H9 (cell line): ENCODE measurements around the gene AGBL3. TPM values are rescaled to one million over a fixed set of nuclear protein-coding genes. Genes with fewer than 3 reads are reported as not detected.

Source experiments
- DNase-seq: peaks from one replicate; pipeline ENCODE4 v3.0.0-alpha.2; 2017
- H2AFZ ChIP-seq: one replicate; pipeline ENCODE4 v1.6.1; 2013; ENCODE audit warnings: mild to moderate bottlenecking, low read length, control low read depth, moderate library complexity
- H2AK5ac ChIP-seq: 2 replicates; pipeline ENCODE4 v1.6.1; 2013; ENCODE audit warnings: low read length, control low read depth, mixed read lengths; ENCODE audit not compliant: insufficient read length
- H2BK120ac ChIP-seq: one replicate; pipeline ENCODE4 v1.6.1; 2013; ENCODE audit warnings: low read depth, mild to moderate bottlenecking, low read length, control low read depth, inconsistent platforms; ENCODE audit not compliant: poor library complexity, severe bottlenecking
- H2BK12ac ChIP-seq: 2 replicates; pipeline ENCODE4 v1.6.1; 2013; ENCODE audit warnings: low read length, control low read depth, mixed read lengths, low read depth; ENCODE audit not compliant: insufficient read length
- H2BK15ac ChIP-seq: 2 replicates; pipeline ENCODE4 v1.6.1; 2013; ENCODE audit warnings: low read depth, low read length, control low read depth
- H2BK20ac ChIP-seq: one replicate; pipeline ENCODE4 v1.6.1; 2013; ENCODE audit warnings: low read depth, mild to moderate bottlenecking, low read length, control low read depth, inconsistent platforms; ENCODE audit not compliant: poor library complexity, severe bottlenecking
- H2BK5ac ChIP-seq: 2 replicates; pipeline ENCODE4 v1.6.1; 2013; ENCODE audit warnings: low read length, control low read depth, mixed read lengths; ENCODE audit not compliant: insufficient read length
- H3K14ac ChIP-seq: 2 replicates; pipeline ENCODE4 v1.6.1; 2013; ENCODE audit warnings: low read length, control low read depth; ENCODE audit not compliant: insufficient read depth
- H3K18ac ChIP-seq: 2 replicates; pipeline ENCODE4 v1.6.1; 2013; ENCODE audit warnings: low read depth, mild to moderate bottlenecking, mixed read lengths, low read length, control low read depth; ENCODE audit not compliant: insufficient read length
- H3K23ac ChIP-seq: 2 replicates; pipeline ENCODE4 v1.6.1; 2013; ENCODE audit warnings: low read length, control low read depth, mixed read lengths, low read depth; ENCODE audit not compliant: insufficient read length
- H3K23me2 ChIP-seq: 2 replicates; pipeline ENCODE4 v1.6.1; 2013; ENCODE audit warnings: low read depth, mild to moderate bottlenecking, mixed read lengths, low read length, control low read depth; ENCODE audit not compliant: insufficient read length, poor library complexity, severe bottlenecking
- H3K27ac ChIP-seq: 2 replicates; pipeline ENCODE4 v1.5.1; 2013; ENCODE audit warnings: low read length, control low read depth, mixed read lengths, low read depth; ENCODE audit not compliant: insufficient read length
- H3K27me3 ChIP-seq: 2 replicates; pipeline ENCODE4 v1.6.1; 2013; ENCODE audit warnings: low read length, control low read depth, inconsistent platforms; ENCODE audit not compliant: insufficient read depth
- H3K4ac ChIP-seq: 2 replicates; pipeline ENCODE4 v1.6.1; 2013; ENCODE audit warnings: low read depth, mild to moderate bottlenecking, control low read depth, inconsistent platforms, low read length, moderate library complexity
- H3K4me1 ChIP-seq: 2 replicates; pipeline ENCODE4 v1.6.1; 2013; ENCODE audit warnings: low read length, control low read depth, inconsistent platforms; ENCODE audit not compliant: insufficient read depth
- H3K4me2 ChIP-seq: 2 replicates; pipeline ENCODE4 v1.6.1; 2013; ENCODE audit warnings: low read length, control low read depth, mixed read lengths; ENCODE audit not compliant: insufficient read length, insufficient read depth
- H3K56ac ChIP-seq: 2 replicates; pipeline ENCODE4 v1.6.1; 2013; ENCODE audit warnings: low read depth, mild to moderate bottlenecking, mixed read lengths, low read length, control low read depth; ENCODE audit not compliant: insufficient read length
- H3K79me1 ChIP-seq: 2 replicates; pipeline ENCODE4 v1.6.1; 2013; ENCODE audit warnings: low read depth, mild to moderate bottlenecking, moderate library complexity, low read length, control low read depth, inconsistent platforms; ENCODE audit not compliant: insufficient read depth, poor library complexity, severe bottlenecking
- H3K79me2 ChIP-seq: 2 replicates; pipeline ENCODE4 v1.6.1; 2013; ENCODE audit warnings: low read length, control low read depth, inconsistent platforms; ENCODE audit not compliant: insufficient read depth
- H3K9ac ChIP-seq: 2 replicates; pipeline ENCODE4 v1.6.1; 2013; ENCODE audit warnings: low read length, control low read depth, mixed read lengths; ENCODE audit not compliant: insufficient read length; ENCODE audit errors: extremely low read depth
- H3K9me3 ChIP-seq: one replicate; pipeline ENCODE4 v1.6.1; 2013; ENCODE audit warnings: low read depth, low read length, inconsistent platforms; ENCODE audit not compliant: control insufficient read depth
- H3T11ph ChIP-seq: one replicate; pipeline ENCODE4 v1.6.1; 2013; ENCODE audit warnings: mild to moderate bottlenecking, low read length, control low read depth, inconsistent platforms
- H4K20me1 ChIP-seq: one replicate; pipeline ENCODE4 v1.6.1; 2013; ENCODE audit not compliant: control insufficient read depth, insufficient read length, insufficient read depth
- H4K5ac ChIP-seq: 2 replicates; pipeline ENCODE4 v1.6.1; 2013; ENCODE audit warnings: low read depth, mild to moderate bottlenecking, mixed read lengths, low read length, control low read depth; ENCODE audit not compliant: insufficient read length
- H4K8ac ChIP-seq: replicated peaks from 2 replicates; pipeline ENCODE4 v1.6.1; 2013; ENCODE audit warnings: low read length, control low read depth, mixed read lengths, low read depth; ENCODE audit not compliant: insufficient read length
- H4K91ac ChIP-seq: 2 replicates; pipeline ENCODE4 v1.6.1; 2013; ENCODE audit warnings: low read depth, mild to moderate bottlenecking, moderate library complexity, mixed read lengths, low read length, control low read depth; ENCODE audit not compliant: insufficient read length
- H3K27ac Mint-ChIP-seq, 3 experiments: 2 replicates in 2 of 3; 3 replicates in 1 of 3; pipeline ENCODE4 v1.8.0; 2020 to 2021; ENCODE audit warnings: mixed read lengths in 3 of 3, mild to moderate bottlenecking in 1 of 3, moderate library complexity in 1 of 3
- H3K27me3 Mint-ChIP-seq: 2 replicates; pipeline ENCODE4 v1.8.0; 2021; ENCODE audit warnings: low read depth, mild to moderate bottlenecking, moderate library complexity, mixed read lengths
- H3K36me3 Mint-ChIP-seq, 3 experiments: 2 replicates in 2 of 3; 3 replicates in 1 of 3; pipeline ENCODE4 v1.8.0; 2020 to 2021; ENCODE audit warnings: low read depth in 3 of 3, mixed read lengths in 3 of 3; ENCODE audit not compliant: insufficient read depth in 1 of 3
- H3K4me1 Mint-ChIP-seq, 2 experiments: 2 replicates each; pipeline ENCODE4 v1.8.0; 2020; ENCODE audit warnings: mixed read lengths in 2 of 2
- H3K4me3 Mint-ChIP-seq, 2 experiments: 2 replicates in 1 of 2; 3 replicates in 1 of 2; pipeline ENCODE4 v1.8.0; 2020 to 2021; ENCODE audit warnings: mild to moderate bottlenecking in 2 of 2, mixed read lengths in 2 of 2, moderate library complexity in 1 of 2
- H3K9me3 Mint-ChIP-seq, 2 experiments: 2 replicates in 1 of 2; 3 replicates in 1 of 2; pipeline ENCODE4 v1.8.0; 2020; ENCODE audit warnings: mild to moderate bottlenecking in 2 of 2, mixed read lengths in 2 of 2, moderate library complexity in 1 of 2
- WGBS: extraction: QIAGEN DNeasy Blood & Tissue Kit; methylation state at CpG from one replicate; pipeline ENCODE4 v1.1.7; 2013; ENCODE audit warnings: missing lambda C conversion rate, low lambda C conversion rate, mixed read lengths; ENCODE audit not compliant: insufficient read length; ENCODE audit errors: extremely low coverage; 5-methylcytosine and 5-hydroxymethylcytosine counted together
- total RNA-seq: library from RNA; stranded (reverse); gene quantifications from 2 replicates; pipeline ENCODE4 v1.2.1, GENCODE V29; 2021
- TF ChIP-seq, protein P1 (sequence below): fragments of 200-600 bp; sonication (generic); conservative IDR thresholded peaks from 3 replicates; pipeline ENCODE4 v1.8.0; 2021; ENCODE audit warnings: antibody characterized with exemption, mild to moderate bottlenecking

AGBL3 gene
- total RNA-seq, 1 experiment from 2014 or later = 2.4 TPM

DNA sequence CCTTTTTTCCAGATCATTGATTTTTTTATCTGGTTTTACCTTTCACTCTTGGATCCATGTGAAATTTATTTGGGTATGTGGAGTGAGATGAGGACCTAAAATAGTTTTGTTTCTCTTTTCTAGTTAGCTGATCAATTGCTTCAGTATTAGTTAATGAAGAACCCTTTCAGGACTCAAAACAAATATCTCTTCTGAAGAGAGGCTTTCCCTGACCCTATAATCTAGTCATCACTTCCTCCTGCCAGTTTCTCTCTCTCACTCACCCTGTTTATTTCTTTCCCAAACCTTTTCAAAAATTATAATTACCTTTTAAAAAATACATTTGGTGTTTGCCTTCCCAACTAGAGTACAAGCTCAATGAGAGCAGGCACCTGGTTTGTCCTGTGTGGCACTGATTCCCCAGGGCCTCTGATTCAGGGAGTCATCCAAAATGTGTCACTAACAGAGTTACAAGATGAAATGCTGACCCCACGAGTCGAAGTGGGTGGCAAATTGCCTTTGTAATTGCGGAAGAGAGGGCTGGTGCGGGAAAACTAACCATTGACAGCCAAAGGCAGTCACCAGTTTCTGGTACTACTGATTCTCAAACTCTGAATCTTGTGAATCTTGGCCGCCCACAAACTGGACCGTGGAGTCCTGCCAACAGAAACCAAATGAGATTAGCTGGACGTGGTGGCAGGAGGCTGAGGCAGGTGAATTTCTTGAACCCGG is 163.9 kb downstream of the AGBL3 start:
- Histone ChIP-seq H2AK5ac (no peak overlapping the region), H3K4ac (no peak overlapping the region), H3K4me2 (no peak overlapping the region), H3K23me2 (no peaks in the 10 kb centered on the region), H3K56ac (no peak overlapping the region), H4K20me1 (no peaks in the 10 kb centered on the region), H4K91ac (no peak overlapping the region), H2BK15ac (no peak overlapping the region), H3K18ac (no peak overlapping the region), H3K27ac (no peak overlapping the region), H2BK5ac (no peak overlapping the region), H3K9me3 (no peaks in the 10 kb centered on the region), H3K23ac (no peak overlapping the region), H4K8ac (no peak overlapping the region), H3K9ac (no peak overlapping the region), H2BK12ac (no peak overlapping the region), H3K79me1 (no peaks in the 10 kb centered on the region), H3K27me3 (no peaks in the 10 kb centered on the region), H2BK120ac (no peak overlapping the region), H2AFZ (no peak overlapping the region), H4K5ac (no peak overlapping the region), H3K14ac (no peak overlapping the region), H2BK20ac (no peak overlapping the region), H3K79me2 (no peaks in the 10 kb centered on the region), H3T11ph (no peak overlapping the region), H3K4me1 (no peaks in the 10 kb centered on the region)
- no CpG with 5 or more reads among the region's 8 CpGs for WGBS
- no peaks in the 10 kb centered on the region for H3K27me3 Mint-ChIP-seq
- no peak overlapping the region for H3K27ac Mint-ChIP-seq
- DNase-seq = no peak
- TF ChIP-seq, protein P1, sequence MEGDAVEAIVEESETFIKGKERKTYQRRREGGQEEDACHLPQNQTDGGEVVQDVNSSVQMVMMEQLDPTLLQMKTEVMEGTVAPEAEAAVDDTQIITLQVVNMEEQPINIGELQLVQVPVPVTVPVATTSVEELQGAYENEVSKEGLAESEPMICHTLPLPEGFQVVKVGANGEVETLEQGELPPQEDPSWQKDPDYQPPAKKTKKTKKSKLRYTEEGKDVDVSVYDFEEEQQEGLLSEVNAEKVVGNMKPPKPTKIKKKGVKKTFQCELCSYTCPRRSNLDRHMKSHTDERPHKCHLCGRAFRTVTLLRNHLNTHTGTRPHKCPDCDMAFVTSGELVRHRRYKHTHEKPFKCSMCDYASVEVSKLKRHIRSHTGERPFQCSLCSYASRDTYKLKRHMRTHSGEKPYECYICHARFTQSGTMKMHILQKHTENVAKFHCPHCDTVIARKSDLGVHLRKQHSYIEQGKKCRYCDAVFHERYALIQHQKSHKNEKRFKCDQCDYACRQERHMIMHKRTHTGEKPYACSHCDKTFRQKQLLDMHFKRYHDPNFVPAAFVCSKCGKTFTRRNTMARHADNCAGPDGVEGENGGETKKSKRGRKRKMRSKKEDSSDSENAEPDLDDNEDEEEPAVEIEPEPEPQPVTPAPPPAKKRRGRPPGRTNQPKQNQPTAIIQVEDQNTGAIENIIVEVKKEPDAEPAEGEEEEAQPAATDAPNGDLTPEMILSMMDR = no peak
- H3K4me3 Mint-ChIP-seq = no peak overlapping the region
- H3K36me3 Mint-ChIP-seq = peaks cover 0 to 10% (median 3%) of the 10 kb centered on the region in 3 experiments; a peak in 3 of 7 replicates
- peaks cover 2 to 8% of the 10 kb centered on the region in 2 experiments; a peak in 2 of 4 replicates for H3K4me1 Mint-ChIP-seq
- peaks cover 12 to 16% of the 10 kb centered on the region in 2 experiments for H3K9me3 Mint-ChIP-seq
